ENCODE data around the gene KLF6.
A peak's percentile ranks its signal among the peaks of the same experiment; 100 is the strongest.

- TF ChIP-seq EP300 (IDR thresholded peaks at IDR 0.05), result peak in 1 of 2 donors; percentile 69
- TF ChIP-seq, protein P1, sequence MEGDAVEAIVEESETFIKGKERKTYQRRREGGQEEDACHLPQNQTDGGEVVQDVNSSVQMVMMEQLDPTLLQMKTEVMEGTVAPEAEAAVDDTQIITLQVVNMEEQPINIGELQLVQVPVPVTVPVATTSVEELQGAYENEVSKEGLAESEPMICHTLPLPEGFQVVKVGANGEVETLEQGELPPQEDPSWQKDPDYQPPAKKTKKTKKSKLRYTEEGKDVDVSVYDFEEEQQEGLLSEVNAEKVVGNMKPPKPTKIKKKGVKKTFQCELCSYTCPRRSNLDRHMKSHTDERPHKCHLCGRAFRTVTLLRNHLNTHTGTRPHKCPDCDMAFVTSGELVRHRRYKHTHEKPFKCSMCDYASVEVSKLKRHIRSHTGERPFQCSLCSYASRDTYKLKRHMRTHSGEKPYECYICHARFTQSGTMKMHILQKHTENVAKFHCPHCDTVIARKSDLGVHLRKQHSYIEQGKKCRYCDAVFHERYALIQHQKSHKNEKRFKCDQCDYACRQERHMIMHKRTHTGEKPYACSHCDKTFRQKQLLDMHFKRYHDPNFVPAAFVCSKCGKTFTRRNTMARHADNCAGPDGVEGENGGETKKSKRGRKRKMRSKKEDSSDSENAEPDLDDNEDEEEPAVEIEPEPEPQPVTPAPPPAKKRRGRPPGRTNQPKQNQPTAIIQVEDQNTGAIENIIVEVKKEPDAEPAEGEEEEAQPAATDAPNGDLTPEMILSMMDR (IDR thresholded peaks at IDR 0.05), result no peak
These were observed 5.8 kb downstream of the KLF6 start for GRCh38 chr10:3779158-3779741.

Data from tibial nerve (tissue), 4 donors.